NCI-H345 treated with DMSO at 0.1 percent for 48 hours (cell line): ENCODE results near the gene DAND5.
"Not testable (repeated sequence)": the region's sequence is repeated elsewhere in the genome, so short reads cannot be mapped to it uniquely, and the experiment has no call there.

ENCODE experiments used
- DNase-seq: peaks from one replicate; lab custom pipeline; 2025; ENCODE audit not compliant: unreplicated experiment; lab: John Stamatoyannopoulos, UW

The DAND5 gene

DNA sequence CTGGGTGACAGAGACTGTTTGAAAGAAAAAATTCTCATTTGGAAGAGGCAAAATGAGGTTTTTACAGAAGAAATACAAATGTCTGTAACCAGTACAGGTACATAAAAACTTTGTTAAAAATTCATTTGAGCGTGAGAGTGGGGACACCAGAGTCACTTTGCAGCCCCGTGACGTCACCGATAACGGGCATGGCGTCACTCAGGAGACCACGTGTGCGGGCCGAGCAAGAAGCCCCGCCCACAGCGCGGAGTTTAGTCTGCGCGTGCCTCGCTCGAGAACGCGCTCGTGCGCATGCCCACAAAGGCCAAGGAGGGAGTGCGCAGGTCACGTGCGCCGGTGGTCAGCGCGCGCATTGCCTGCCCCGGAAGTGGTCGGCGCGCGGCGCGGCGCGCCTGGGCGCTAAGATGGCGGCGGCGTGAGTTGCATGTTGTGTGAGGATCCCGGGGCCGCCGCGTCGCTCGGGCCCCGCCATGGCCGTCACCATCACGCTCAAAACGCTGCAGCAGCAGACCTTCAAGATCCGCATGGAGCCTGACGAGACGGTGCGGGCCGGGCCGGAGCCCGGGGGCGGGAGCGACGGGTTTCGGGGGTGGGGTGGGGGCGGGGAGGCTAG is 23.8 kb upstream of the DAND5 start, which contains the start of gene RAD23A:
TSS of gene RAD23A (plus strand) at position 384 of the 613 bp plus-strand sequence. CDS start at position 471, 87 bp downstream.
- peak; percentile 56 for DNase-seq

- DNase-seq, result no peak
Measured at GRCh38 chr19:12946092-12946721, 23.2 kb upstream of the DAND5 start.

GRCh38 chr19:12946731-12947496 is 22.5 kb upstream of the DAND5 start:
- DNase-seq, result no peak

GRCh38 chr19:12947702-12948611 is 21.4 kb upstream of the DAND5 start:
- DNase-seq, result no peak

- DNase-seq, result no peak
Measured at GRCh38 chr19:12948612-12949362, 20.6 kb upstream of the DAND5 start.

DNA sequence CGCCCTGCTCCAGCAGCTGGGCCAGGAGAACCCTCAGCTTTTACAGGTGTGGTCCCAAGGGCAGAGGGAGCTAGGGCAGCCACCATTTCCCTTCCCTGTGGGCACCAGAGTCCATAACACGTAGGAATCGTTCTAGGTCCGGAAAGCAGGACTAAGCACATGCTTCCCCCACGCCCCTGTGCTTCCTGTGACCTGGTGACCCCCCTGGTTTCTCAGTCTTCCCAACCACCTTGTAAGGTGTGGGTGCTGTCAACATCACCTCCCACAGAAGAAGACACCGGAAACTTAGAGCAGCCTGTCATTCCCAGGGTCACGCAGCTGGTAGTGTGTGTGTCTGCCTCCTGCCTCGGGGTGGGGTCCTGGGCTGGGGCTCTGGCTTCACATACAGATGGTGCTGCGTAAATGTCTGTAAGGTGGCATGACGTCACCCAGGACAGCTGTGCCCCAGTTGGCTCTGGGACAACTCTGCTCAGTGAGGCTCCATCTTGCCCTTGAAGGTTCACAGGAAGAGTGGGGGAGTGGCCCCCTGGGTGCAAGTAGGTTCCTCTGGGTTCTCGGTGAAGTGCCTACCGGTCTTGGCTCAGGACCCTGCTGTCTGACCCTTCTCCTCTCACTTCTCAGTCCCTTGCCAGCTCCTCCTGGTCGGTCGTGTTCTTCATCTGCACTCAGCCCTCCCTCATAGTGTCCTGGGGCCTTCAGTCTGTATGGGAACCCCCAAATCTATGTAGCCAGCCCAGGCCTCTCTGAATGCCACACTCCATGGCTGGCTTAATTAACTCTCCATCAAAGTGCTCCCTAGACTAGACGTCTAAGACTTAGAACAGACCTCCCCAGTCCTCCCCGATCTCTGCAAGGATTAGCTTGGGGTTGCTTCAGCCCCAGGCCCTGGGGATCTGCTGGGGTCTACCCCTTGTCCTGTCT is 19.8 kb upstream of the DAND5 start:
- no peak for DNase-seq

DNA sequence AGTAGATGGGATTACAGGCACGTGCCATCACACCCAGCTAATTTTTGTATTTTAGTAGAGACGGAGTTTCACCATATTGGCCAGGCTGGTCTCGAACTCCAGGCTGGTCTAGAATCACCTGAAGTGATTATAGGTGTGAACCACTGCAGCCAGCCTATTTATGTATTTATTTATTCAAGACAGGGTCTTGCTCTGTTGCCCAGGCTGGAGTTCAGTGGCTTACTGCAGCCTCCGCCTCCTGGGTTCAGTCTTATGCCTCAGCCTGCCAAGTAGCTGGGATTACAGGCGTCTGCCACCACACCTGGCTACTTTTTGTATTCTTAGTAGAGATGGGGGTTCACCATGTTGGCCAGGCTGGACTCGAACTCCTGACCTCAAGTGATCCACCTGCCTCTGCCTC is 17.3 kb upstream of the DAND5 start:
- not testable (repeated sequence) for DNase-seq

DNA sequence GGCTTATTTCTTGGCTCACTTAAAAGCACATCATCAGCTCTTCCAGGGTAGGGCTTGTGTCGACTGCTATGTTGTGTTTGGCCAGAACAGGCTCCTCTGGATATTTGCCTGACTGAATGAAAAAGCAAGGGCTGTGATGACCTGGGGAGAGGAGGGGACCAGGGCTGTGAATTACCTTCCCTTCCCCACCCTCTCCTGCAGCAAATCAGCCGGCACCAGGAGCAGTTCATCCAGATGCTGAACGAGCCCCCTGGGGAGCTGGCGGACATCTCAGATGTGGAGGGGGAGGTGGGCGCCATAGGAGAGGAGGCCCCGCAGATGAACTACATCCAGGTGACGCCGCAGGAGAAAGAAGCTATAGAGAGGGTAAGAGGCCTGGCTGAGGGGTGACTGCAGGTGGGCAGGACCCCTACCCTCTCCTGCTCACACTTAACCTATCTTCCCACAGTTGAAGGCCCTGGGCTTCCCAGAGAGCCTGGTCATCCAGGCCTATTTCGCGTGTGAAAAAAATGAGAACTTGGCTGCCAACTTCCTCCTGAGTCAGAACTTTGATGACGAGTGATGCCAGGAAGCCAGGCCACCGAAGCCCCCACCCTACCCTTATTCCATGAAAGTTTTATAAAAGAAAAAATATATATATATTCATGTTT is 16.8 kb upstream of the DAND5 start:
- no peak for DNase-seq

- DNase-seq, result no peak
Measured at GRCh38 chr19:12953138-12953798, 16.1 kb upstream of the DAND5 start.

- no peak for DNase-seq
Measured at GRCh38 chr19:12953799-12954611, 15.4 kb upstream of the DAND5 start.

GRCh38 chr19:12954612-12954962 is 14.8 kb upstream of the DAND5 start:
- no peak for DNase-seq

GRCh38 chr19:12955575-12955974 is 13.8 kb upstream of the DAND5 start:
- DNase-seq, result not testable (repeated sequence)

DNA sequence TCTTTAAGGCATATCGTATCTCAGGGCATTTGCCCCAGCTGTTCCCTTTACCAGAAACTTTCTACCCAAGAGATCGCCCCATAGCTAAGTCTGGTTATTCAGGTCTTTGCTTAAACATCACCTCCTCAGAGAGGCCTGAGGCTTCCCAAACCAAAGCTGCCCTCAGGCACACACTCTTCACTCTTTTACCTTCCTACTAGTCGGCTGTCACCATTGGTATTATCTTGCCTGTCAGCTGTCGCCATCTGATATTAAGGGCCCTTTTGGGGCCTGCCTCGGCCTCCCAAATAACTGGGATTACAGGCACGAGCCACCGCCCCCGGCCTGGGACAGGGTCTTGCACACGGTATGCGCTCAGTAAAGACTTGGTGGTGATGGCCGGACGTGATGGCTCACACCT is 13.4 kb upstream of the DAND5 start:
- no peak for DNase-seq

- no peak for DNase-seq
Measured at GRCh38 chr19:12956446-12957388, 12.7 kb upstream of the DAND5 start, which contains the start of gene GADD45GIP1. Gene GADD45GIP1 (minus strand): TSS chr19:12957223. CDS start chr19:12957212, 11 bp downstream.

DNA sequence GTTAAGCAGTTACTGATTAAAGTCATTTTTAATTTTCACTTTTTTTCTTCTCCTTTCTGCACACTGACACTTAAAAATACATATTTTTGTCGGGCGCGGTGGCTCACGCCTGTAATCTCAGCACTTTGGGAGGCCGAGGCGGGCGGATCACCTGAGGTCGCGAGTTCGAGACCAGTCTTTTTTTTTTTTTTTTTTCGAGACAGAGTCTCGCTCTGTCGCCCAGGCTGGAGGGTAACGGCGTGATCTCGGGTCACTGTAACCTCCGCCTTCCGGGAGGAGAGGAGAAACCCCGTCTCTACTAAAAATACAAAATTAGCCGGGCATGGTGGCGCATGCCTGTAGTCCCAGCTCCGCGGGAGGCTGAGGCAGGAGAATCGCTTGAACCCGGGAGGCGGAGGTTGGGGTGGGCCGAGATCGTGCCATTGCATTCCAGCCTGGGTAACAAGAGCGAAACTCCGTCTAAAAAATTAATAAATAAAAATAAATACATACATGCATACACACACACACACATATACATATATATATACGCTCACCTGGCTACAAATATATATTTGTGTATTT is 11.9 kb upstream of the DAND5 start:
- not testable (repeated sequence) for DNase-seq

GRCh38 chr19:12959481-12959880 is 9.9 kb upstream of the DAND5 start:
- no peak for DNase-seq
